HG02852 (cell line): Measurements from ENCODE around the gene SLC12A9.
"Not testable (repeated sequence)": the region's sequence is repeated elsewhere in the genome, so short reads cannot be mapped to it uniquely, and the experiment has no call there.

Source experiments
- ATAC-seq: cut with Tn5 transposase; IDR thresholded peaks from one replicate; pipeline ENCODE4 v1.9.1; 2021; ENCODE audit warnings: mild to moderate bottlenecking, moderate library complexity; ENCODE audit not compliant: unreplicated experiment

The SLC12A9 gene

GRCh38 chr7:100894860-100895700 lies 42.6 kb downstream of the SLC12A9 start:
- no peak for ATAC-seq

- ATAC-seq: no peak
Observed at GRCh38 chr7:100895701-100895955, 43.1 kb downstream of the SLC12A9 start, which contains the start of gene ACHE. Gene ACHE (minus strand): TSS chr7:100895888. CDS start chr7:100894232, 1,656 bp downstream.

DNA sequence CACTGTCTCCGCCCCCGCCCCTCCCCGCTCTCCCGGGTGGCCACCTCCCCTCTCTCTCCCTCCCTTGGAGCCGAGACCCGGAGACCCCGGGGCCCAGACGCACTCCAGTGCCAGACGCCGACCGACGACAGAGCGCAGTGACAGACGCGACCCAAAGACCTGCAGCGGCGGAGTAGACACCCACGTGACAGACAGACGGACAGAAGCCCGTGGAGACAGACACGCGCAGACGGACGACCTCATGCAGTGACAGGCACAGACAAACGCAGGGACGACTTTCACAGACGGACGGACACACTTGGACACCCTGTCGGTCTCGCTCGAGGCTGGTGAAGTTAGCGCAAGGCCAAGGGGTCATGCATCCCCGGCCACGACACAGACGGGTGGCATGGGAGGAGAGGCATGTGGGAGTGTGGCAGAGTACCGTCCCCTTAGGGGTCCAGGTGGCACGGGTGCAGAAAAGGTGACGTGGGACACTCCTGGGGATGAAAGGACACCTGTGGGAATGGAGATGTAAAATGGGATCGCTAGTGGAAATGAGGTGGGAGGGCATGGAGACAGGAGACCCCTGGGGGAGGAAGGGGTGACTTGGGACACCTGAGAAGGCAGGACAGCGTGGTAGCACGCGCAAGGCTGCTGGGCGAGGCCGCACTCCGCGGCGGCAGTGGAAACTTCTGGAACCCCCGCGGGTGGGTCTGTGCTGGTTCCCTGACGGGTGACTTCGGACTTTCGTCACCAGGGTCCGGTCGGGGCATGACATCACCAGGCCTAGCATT lies 43.6 kb downstream of the SLC12A9 start:
- no peak for ATAC-seq

DNA sequence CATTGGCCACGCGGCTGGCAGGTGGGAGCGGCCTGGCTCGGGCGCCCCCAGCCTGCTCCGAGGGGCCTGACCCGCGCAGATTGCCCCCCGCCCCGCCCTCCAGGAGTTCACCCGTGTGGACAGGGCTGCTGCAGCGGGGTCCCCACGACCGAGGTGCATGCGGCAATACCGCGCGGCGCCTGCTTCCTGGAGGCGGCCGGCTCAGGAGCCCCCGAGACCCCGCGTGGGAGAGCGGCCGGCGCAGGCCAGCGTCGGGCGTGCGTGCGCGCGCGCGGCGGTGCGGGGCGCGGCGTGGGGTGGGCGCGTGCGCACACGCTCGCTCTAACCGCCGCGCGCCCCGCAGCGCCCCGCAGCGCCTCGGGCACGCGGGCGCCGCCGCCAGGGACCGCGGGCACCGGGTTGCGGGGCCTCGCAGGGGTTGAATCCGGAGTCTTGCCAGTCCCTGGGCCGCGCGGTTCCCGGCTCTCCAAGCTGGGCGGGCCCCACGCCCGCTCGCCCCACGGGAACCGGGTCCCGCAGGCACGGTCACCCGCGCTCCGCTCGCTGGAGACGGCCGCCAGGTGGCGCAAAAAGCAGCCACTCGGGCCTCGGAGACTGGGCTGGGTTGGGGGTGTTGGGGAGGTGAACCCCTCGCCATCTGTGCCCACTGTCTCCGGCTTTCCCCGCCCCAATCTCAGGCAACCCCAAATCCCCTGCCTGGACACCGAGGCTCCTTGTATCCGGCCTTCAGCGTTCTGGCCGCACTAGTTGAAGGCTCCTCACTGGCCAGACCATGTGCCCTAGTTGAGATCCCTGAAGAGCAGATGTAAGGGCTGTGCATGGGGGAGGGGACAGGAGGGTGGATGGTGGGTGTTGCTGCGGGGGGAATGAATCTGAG lies 44.5 kb downstream of the SLC12A9 start:
- ATAC-seq: no peak

GRCh38 chr7:100897772-100898454 lies 45.4 kb downstream of the SLC12A9 start:
- no peak for ATAC-seq

DNA sequence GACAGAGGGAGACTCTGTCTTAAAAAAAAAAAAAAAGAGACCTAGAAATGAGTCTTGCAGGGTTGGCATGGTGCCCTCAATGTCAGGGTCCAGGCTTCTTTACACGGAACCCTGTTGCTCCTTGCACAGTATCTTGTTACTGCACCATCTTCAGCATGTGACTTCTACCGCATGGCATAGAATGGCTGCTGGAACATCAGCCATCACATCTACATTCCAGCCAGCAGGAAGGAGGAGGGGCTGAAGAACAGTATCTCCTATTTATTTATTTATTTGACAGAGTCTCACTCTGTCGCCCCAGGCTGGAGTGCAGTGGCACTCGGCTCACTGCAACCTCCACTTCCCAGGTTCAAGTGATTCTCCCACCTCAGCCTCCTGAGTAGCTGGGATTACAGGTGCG lies 46.9 kb downstream of the SLC12A9 start:
- no peak for ATAC-seq

- ATAC-seq: no peak
Observed at GRCh38 chr7:100900978-100901377, 48.5 kb downstream of the SLC12A9 start.

GRCh38 chr7:100901921-100902332 lies 49.4 kb downstream of the SLC12A9 start:
- ATAC-seq: no peak

DNA sequence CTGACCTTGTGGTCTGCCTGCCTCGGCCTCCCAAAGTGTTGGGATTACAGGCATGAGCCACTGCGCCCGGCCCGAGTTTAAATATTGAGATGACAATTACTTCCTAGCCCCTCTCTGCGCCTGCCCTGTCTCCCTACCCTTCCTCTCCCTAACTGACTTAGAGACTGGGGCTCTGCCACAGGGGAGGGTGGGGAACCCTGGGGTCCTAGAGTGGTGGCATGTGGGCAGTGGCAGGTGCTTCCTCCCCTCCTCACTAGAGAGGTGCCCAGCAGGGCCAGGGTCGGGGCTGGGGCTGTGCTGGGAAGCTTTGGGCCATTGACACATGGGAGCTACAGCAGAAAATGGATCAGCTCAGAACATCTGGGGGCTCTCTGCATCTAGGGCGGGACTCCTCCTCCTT lies 50.1 kb downstream of the SLC12A9 start:
- ATAC-seq: no peak

GRCh38 chr7:100908512-100908911 lies 56.0 kb downstream of the SLC12A9 start:
- ATAC-seq: no peak

DNA sequence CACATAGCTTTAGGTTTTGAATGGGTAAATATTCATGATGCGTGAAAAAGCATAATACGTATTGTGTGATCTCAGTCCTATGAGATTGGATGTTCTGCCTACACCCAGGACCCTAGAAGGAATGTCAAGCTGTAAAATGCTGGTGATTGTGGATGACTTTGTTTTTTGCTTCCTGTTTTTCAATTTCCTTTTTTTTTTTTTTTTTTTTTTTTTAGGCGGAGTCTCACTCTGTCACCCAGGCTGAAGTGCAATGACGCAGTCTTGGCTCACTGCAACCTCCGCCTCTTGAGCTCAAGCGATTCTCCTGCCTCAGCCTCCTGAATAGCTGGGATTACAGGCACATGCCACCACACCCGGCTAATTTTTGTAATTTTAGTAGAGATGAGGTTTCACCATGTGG lies 57.9 kb downstream of the SLC12A9 start:
- ATAC-seq: not testable (repeated sequence)

DNA sequence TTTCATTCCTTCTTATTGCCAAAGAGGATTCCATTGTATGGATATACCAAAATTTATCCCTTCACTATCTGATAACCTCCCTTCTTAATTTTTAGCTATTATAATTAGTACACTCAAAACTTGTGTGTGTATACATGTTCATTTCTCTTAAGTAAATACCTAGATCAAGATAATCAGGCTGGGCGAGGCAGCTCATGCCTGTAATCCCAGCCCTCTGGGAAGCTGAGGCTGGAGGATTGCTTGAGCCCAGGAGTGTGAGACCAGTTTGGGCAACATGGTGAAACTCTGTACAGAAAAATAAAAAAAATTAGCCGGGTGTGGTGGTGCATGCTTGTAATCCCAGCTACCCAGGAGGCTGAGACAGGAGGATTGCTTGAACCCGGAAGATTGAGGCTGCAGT lies 59.0 kb downstream of the SLC12A9 start:
- ATAC-seq: no peak

- ATAC-seq: no peak
Observed at GRCh38 chr7:100914208-100914878, 61.8 kb downstream of the SLC12A9 start.

GRCh38 chr7:100914879-100915447 lies 62.5 kb downstream of the SLC12A9 start:
- ATAC-seq: no peak
